PFSK-1 (cell line): Measurements from ENCODE around the gene RGS6.

ENCODE experiments used
- POLR2AphosphoS5 ChIP-seq: IDR thresholded peaks from 2 replicates; pipeline ENCODE4 v1.6.1; 2012; ENCODE audit warnings: low read depth, mild to moderate bottlenecking, control low read depth, low read length, moderate library complexity
- SIN3A ChIP-seq: IDR thresholded peaks from 2 replicates; pipeline ENCODE4 v1.6.1; 2012; ENCODE audit warnings: mild to moderate bottlenecking, low read length, moderate library complexity, borderline replicate concordance; ENCODE audit not compliant: insufficient read depth
- TAF1 ChIP-seq: IDR thresholded peaks from 2 replicates; pipeline ENCODE4 v1.6.1; 2012; ENCODE audit warnings: low read length, control low read depth, borderline replicate concordance; ENCODE audit not compliant: insufficient read depth
- TF ChIP-seq, protein P1 (sequence below), 2 experiments: IDR thresholded peaks; 2 replicates each; pipeline versions ENCODE4 v1.6.1 to v1.8.0; 2011 to 2012; ENCODE audit warnings: low read depth in 2 of 2, low read length in 2 of 2, control low read depth in 1 of 2, inconsistent platforms in 1 of 2, mild to moderate bottlenecking in 1 of 2, moderate library complexity in 1 of 2; ENCODE audit not compliant: insufficient read depth in 1 of 2

DNA sequence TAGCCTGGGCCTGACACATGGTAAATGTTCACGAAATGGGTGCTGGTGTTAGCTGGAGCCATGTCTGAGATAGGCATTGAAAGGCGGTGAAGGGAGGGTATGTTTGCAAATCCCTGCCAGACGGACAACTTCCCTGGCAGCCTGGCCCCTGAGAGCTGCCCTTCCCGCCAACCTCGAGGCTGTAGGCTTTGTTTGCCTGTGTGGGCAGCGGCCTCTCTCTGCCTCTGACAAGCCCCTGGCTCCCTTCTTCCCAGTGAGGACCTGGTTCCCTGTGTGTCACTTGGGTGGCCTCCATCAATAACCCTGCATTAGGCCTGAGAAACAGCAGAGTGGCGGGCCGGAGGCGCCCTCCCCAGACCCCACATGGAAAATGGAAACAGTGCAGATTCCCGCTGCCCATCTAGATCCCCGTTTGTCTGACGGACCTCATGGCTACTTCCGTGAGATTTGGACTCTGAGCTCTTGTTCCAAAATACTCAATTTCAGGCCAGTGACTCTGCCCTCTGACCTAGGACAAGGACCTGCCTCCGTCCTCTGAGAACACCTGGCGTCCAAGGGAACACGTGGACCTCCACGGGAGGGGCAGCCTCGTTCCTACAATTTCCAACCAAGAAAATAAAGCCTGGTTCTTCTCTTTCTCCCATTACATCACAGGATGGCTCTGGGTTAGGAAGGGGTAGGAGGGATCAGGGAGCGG is 636.2 kb downstream of the RGS6 start:
- TF ChIP-seq SIN3A (no peak), POLR2AphosphoS5 (no peak), TAF1 (no peak)
- TF ChIP-seq, protein P1, sequence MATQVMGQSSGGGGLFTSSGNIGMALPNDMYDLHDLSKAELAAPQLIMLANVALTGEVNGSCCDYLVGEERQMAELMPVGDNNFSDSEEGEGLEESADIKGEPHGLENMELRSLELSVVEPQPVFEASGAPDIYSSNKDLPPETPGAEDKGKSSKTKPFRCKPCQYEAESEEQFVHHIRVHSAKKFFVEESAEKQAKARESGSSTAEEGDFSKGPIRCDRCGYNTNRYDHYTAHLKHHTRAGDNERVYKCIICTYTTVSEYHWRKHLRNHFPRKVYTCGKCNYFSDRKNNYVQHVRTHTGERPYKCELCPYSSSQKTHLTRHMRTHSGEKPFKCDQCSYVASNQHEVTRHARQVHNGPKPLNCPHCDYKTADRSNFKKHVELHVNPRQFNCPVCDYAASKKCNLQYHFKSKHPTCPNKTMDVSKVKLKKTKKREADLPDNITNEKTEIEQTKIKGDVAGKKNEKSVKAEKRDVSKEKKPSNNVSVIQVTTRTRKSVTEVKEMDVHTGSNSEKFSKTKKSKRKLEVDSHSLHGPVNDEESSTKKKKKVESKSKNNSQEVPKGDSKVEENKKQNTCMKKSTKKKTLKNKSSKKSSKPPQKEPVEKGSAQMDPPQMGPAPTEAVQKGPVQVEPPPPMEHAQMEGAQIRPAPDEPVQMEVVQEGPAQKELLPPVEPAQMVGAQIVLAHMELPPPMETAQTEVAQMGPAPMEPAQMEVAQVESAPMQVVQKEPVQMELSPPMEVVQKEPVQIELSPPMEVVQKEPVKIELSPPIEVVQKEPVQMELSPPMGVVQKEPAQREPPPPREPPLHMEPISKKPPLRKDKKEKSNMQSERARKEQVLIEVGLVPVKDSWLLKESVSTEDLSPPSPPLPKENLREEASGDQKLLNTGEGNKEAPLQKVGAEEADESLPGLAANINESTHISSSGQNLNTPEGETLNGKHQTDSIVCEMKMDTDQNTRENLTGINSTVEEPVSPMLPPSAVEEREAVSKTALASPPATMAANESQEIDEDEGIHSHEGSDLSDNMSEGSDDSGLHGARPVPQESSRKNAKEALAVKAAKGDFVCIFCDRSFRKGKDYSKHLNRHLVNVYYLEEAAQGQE (IDR thresholded peaks at IDR 0.05; ENCODE audit: insufficient read depth in 1 of 2, low read depth in 2 of 2, low read length in 2 of 2) = no peak
